ENCODE measurements around the gene VDAC2. TPM values are rescaled to one million over a fixed set of nuclear protein-coding genes. Genes with fewer than 3 reads are reported as not detected.

VDAC2 gene
- total and polyA plus RNA-seq, 10 of the 15 experiments (the other 5 are each of a cell fraction or from before 2014, with no cell fraction given) = 73.4 to 294 (median 146) TPM

DNA sequence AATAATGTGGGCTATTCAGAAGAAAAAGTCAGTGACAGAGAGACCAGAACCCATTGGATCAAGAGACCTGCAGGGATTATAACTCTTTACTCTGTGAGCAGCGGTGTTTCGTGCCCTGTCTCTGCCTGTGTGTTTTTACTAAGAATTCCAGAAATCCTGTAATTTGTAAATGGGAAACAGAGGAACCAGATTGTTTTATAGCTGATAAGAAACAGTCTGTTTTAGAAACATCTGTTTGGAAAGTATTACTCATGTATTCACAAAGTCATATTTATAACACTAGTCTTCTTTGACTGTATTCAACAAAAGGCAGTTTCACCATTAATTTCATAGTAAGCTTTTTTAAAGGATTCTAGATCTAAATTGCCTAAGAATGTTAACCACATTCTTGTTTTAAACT is 30.0 kb upstream of the VDAC2 start:
- Histone ChIP-seq H3K4me1 (ENCODE audit: control insufficient read depth, insufficient read depth, low read length) (peaks cover 3% of the 10 kb centered on the region; the same call in 1 of the 2 replicates), H4K20me1 (ENCODE audit: control insufficient read depth, insufficient read depth) (no peaks in the 10 kb centered on the region), H3K79me2 (ENCODE audit: control insufficient read depth, insufficient read depth, low read length) (no peaks in the 10 kb centered on the region), H3K36me3 (ENCODE audit: control insufficient read depth in 2 of 2, insufficient read depth in 2 of 2, low read length in 1 of 2) (peaks cover 0 to 22% of the 10 kb centered on the region in 2 experiments; a peak in 2 of 4 replicates), H3K9ac (ENCODE audit: control insufficient read depth, insufficient read depth, low read length) (no peak overlapping the region), H3K27ac (ENCODE audit: control insufficient read depth, insufficient read depth) (no peak overlapping the region), H3K9me3 (replicated peaks; ENCODE audit: control insufficient read depth, insufficient read depth, low read length) (no peaks in the 10 kb centered on the region), H3K27me3 (replicated peaks in 1 of 2; ENCODE audit: control insufficient read depth in 2 of 2, insufficient read depth in 2 of 2, low read length in 1 of 2) (no peaks in the 10 kb centered on the region), H3K4me2 (ENCODE audit: control insufficient read depth, insufficient read depth) (no peak overlapping the region), H2AFZ (ENCODE audit: control insufficient read depth, low read depth, low read length) (no peak overlapping the region), H3K4me3 (no peak overlapping the region)
- ChIA-PET RAD21 (ENCODE audit: unreplicated experiment) (no interaction called here), POLR2A (no interaction called here), SMC1A (ENCODE audit: uncharacterized antibody, unreplicated experiment) (interaction anchor here (0.9 kb wide), 1 partner anchor 14 kb away, joined by 3 read pairs; no protein-coding TSS in a partner anchor), CTCF (interaction anchor here (1.0 to 3.4 kb wide), 2 partner anchors 16 to 55 kb away, joined by 3 to 20 read pairs; partner anchors contain the start of gene COMTD1)
- in situ Hi-C loops (cut with MboI) = no loop called here
- intact Hi-C loops (cut with micrococcal nuclease; ENCODE audit: unreplicated experiment) = no loop called here
- WGBS (ENCODE audit: insufficient coverage, insufficient replicate concordance, low lambda C conversion rate, missing lambda C conversion rate) = 98% methylated on average over 2 of the region's 2 CpGs
- no peak for DNase-seq (ENCODE audit: low read depth, low spot score)
- ATAC-seq = no peak
- TF ChIP-seq SREBF2 (IDR thresholded peaks at IDR 0.05; ENCODE audit: low read length) = no peak
- no peak for TF ChIP-seq RCOR1 (conservative IDR thresholded peaks at IDR 0.05; ENCODE audit: low read depth, low read length)
- no peak for TF ChIP-seq CBX5 (IDR thresholded peaks at IDR 0.05; ENCODE audit: low read depth)
- no peak for TF ChIP-seq PAX8 (IDR thresholded peaks at IDR 0.05)
- TF ChIP-seq, protein P1, sequence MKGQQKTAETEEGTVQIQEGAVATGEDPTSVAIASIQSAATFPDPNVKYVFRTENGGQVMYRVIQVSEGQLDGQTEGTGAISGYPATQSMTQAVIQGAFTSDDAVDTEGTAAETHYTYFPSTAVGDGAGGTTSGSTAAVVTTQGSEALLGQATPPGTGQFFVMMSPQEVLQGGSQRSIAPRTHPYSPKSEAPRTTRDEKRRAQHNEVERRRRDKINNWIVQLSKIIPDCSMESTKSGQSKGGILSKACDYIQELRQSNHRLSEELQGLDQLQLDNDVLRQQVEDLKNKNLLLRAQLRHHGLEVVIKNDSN (IDR thresholded peaks at IDR 0.05; ENCODE audit: borderline replicate concordance, extremely low read length, insufficient read depth, low read depth, low read length) = no peak
- no peak for TF ChIP-seq IRF4 (IDR thresholded peaks at IDR 0.05; ENCODE audit: low read depth, low read length)
- TF ChIP-seq HDAC2 (IDR thresholded peaks at IDR 0.05) = no peak
- no peak for TF ChIP-seq MTA2 (IDR thresholded peaks at IDR 0.05; ENCODE audit: low read depth)
- no peak for TF ChIP-seq NRF1 (conservative IDR thresholded peaks at IDR 0.05; ENCODE audit: low read depth, low read length)
- TF ChIP-seq SMAD5 (IDR thresholded peaks at IDR 0.05; ENCODE audit: low read depth) = no peak
- TF ChIP-seq MEF2B (IDR thresholded peaks at IDR 0.05; ENCODE audit: partially characterized antibody, poor library complexity, severe bottlenecking) = no peak
- no peak for TF ChIP-seq EGR1 (IDR thresholded peaks at IDR 0.05; ENCODE audit: borderline replicate concordance in 1 of 2, low read depth in 2 of 2, low read length in 2 of 2)
- TF ChIP-seq SP1 (IDR thresholded peaks at IDR 0.05; ENCODE audit: low read depth, low read length) = no peak
- TF ChIP-seq, protein P2, sequence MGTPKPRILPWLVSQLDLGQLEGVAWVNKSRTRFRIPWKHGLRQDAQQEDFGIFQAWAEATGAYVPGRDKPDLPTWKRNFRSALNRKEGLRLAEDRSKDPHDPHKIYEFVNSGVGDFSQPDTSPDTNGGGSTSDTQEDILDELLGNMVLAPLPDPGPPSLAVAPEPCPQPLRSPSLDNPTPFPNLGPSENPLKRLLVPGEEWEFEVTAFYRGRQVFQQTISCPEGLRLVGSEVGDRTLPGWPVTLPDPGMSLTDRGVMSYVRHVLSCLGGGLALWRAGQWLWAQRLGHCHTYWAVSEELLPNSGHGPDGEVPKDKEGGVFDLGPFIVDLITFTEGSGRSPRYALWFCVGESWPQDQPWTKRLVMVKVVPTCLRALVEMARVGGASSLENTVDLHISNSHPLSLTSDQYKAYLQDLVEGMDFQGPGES (IDR thresholded peaks at IDR 0.05) = no peak
- no peak for TF ChIP-seq ATF7 (IDR thresholded peaks at IDR 0.05; ENCODE audit: low read depth)
- BruUV-seq (replicated peaks) = no TSS peak
- FAIRE-seq = no peak
